Cardiac muscle cell (in vitro differentiated cells and primary cell): ENCODE measurements around the gene SPRYD4. TPM values are rescaled to one million over a fixed set of nuclear protein-coding genes. Genes with fewer than 3 reads are reported as not detected.
"Not testable (repeated sequence)": the region's sequence is repeated elsewhere in the genome, so short reads cannot be mapped to it uniquely, and the experiment has no call there.

ENCODE experiments used
- DNase-seq, 2 donors: peaks; one replicate each; pipeline versions ENCODE4 v3.0.0 to v3.0.0-alpha.2; 2010 to 2017; ENCODE audit warnings: low read depth in 1 of 2, low spot score in 1 of 2
- H3K27ac ChIP-seq: fragments of 200-600 bp; sonication (generic); 2 replicates; pipeline ENCODE4 v1.5.1; 2016
- H3K27me3 ChIP-seq: fragments of 200-600 bp; sonication (generic); 2 replicates; pipeline ENCODE4 v1.6.0; 2016; ENCODE audit warnings: control low read depth
- H3K36me3 ChIP-seq: fragments of 200-600 bp; sonication (generic); 2 replicates; pipeline ENCODE4 v1.5.1; 2016; ENCODE audit warnings: control low read depth
- H3K4me1 ChIP-seq: fragments of 200-600 bp; sonication (generic); 2 replicates; pipeline ENCODE4 v1.8.1; 2017; ENCODE audit warnings: low read depth, mild to moderate bottlenecking, mixed run types
- H3K4me3 ChIP-seq: fragments of 200-600 bp; sonication (generic); 2 replicates; pipeline ENCODE4 v1.5.1; 2016; ENCODE audit warnings: mild to moderate bottlenecking
- H3K9me3 ChIP-seq: fragments of 200-600 bp; sonication (generic); 2 replicates; pipeline ENCODE4 v1.5.1; 2017; ENCODE audit warnings: low read depth, mild to moderate bottlenecking, control low read depth
- CTCF ChIP-seq: IDR thresholded peaks from 2 replicates; pipeline ENCODE4 v1.5.1; 2012; ENCODE audit warnings: low read depth, mild to moderate bottlenecking, low read length
- polyA plus RNA-seq: library from polyadenylated mRNA; unstranded; fragments of >200 nt; fragmentation: Nextera tagmentation; extraction: Ambion mirVana; gene quantifications from 2 replicates; pipeline ENCODE4 v1.2.1, GENCODE V29; 2016
- total RNA-seq: library from RNA; depleted of rRNA; stranded (reverse); fragments of >200 nt; gene quantifications from 2 replicates; pipeline ENCODE4 v1.2.3, GENCODE V29; 2016

The SPRYD4 gene
- total and polyA plus RNA-seq, 2 experiments from 2014 or later, result 4.4 to 4.9 TPM

- Histone ChIP-seq H3K27me3 (peaks cover 53% of the 10 kb centered on the region), H3K4me1 (no peaks in the 10 kb centered on the region), H3K36me3 (no peaks in the 10 kb centered on the region), H3K4me3 (peak within 1 kb of the TSS; percentile 44), H3K27ac (no peak within 1 kb of the TSS), H3K9me3 (no peaks in the 10 kb centered on the region)
- no peak for TF ChIP-seq CTCF
- DNase-seq, result peak; percentile 80
Observed at GRCh38 chr12:56488041-56488955, 19.9 kb downstream of the SPRYD4 start, which contains the start of gene GLS2. Gene GLS2 (minus strand): TSS chr12:56488161. CDS start chr12:56488118, 43 bp downstream.

DNA sequence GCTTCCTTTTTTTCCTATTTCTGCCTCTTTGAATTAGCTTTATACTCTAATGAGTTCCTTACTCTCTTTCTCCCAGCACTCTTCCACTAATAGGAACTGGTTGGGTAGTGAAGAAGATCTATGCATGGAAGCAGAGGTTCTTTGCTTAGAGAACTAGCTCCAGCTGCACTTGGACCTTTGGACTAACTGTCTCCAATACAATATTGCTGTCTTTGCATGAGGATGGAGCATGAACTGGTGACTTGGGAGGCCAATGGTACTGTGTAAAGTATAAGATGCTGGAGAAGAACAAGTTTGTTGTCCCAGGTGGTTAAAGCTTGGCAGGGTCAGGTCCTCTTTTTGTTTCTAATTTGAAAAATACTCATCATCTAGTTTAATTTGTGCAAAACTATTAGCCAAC, 22.0 kb downstream of the SPRYD4 start:
- H3K27ac ChIP-seq, result no peak overlapping the region
- H3K9me3 ChIP-seq, result no peaks in the 10 kb centered on the region
- TF ChIP-seq CTCF, result no peak
- no peaks in the 10 kb centered on the region for H3K36me3 ChIP-seq
- H3K4me1 ChIP-seq, result no peaks in the 10 kb centered on the region
- H3K27me3 ChIP-seq, result peaks cover 52% of the 10 kb centered on the region
- DNase-seq, result no peak
- no peak overlapping the region for H3K4me3 ChIP-seq

DNA sequence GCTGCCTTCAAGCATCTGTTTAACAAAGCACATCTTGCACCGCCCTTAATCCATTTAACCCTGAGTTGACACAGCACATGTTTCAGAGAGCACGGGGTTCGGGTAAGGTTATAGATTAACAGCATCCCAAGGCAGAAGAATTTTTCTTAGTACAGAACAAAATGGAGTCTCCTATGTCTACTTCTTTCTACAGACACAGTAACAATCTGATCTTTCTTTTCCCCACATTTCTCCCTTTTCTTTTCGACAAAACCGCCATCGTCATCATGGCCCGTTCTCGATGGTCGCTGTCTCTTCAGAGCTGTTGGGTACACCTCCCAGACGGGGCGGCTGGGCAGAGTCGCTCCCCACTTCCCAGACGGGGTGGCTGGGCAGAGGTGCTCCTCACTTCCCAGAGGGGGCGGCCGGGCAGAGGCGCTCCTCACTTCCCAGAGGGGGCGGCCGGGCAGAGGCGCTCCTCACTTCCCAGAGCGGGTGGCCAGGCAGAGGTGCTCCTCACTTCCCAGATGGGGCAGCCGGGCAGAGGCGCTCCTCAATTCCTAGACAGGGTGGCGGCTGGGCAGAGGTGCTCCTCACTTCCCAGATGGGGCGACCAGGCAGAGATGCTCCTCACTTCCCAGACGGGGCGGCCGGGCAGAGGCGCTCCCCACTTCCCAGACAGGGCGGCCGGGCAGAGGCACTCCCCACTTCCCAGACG, 25.2 kb downstream of the SPRYD4 start:
- H3K27me3 ChIP-seq, result peaks cover 24% of the 10 kb centered on the region
- not testable (repeated sequence) for H3K4me3 ChIP-seq, H3K4me1 ChIP-seq, DNase-seq, H3K27ac ChIP-seq, H3K9me3 ChIP-seq, H3K36me3 ChIP-seq

DNA sequence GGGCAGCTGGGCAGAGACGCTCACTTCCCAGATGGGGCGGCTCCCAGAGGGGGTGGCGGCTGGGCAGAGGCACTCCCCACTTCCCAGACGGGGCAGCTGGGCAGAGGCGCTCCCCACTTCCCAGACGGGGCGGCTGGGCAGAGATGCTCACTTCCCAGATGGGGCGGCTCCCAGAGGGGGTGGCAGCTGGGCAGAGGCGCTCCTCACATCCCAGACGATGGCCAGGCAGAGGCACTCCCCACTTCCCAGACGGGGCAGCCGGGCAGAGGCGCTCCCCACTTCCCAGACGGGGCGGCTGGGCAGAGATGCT, 25.7 kb downstream of the SPRYD4 start:
- DNase-seq, H3K4me3 ChIP-seq: not testable (repeated sequence)
- H3K27me3 ChIP-seq, result peaks cover 19% of the 10 kb centered on the region

DNA sequence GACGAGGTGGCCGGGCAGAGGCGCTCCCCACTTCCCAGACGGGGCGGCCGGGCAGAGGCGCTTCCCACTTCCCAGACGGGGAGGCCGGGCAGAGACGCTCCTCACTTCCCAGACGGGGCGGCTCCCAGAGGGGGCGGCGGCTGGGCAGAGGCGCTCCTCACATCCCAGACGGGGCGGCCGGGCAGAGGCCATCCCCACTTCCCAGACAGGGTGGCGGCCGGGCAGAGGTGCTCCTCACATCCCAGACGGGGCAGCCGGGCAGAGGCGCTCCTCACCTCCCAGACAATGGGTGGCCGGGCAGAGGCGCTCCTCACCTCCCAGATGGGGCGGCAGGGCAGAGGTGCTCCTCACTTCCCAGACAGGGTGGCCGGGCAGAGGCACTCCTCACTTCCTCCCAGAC, 26.1 kb downstream of the SPRYD4 start:
- H3K4me3 ChIP-seq, DNase-seq, H3K4me1 ChIP-seq, H3K9me3 ChIP-seq, H3K27ac ChIP-seq, H3K36me3 ChIP-seq: not testable (repeated sequence)
- H3K27me3 ChIP-seq, result peaks cover 15% of the 10 kb centered on the region

More for the DNA sequence above, 25.7 kb downstream of the SPRYD4 start:
- not testable (repeated sequence) for H3K4me1 ChIP-seq, H3K36me3 ChIP-seq, H3K27ac ChIP-seq, H3K9me3 ChIP-seq

- H3K27me3 ChIP-seq, H3K27ac ChIP-seq, H3K36me3 ChIP-seq, H3K4me3 ChIP-seq, H3K9me3 ChIP-seq, H3K4me1 ChIP-seq: not testable (repeated sequence)
- TF ChIP-seq CTCF, result peak; percentile 38
- DNase-seq, result peak; percentile 24 to 36
Observed at GRCh38 chr12:56496704-56497103, 28.3 kb downstream of the SPRYD4 start.

DNA sequence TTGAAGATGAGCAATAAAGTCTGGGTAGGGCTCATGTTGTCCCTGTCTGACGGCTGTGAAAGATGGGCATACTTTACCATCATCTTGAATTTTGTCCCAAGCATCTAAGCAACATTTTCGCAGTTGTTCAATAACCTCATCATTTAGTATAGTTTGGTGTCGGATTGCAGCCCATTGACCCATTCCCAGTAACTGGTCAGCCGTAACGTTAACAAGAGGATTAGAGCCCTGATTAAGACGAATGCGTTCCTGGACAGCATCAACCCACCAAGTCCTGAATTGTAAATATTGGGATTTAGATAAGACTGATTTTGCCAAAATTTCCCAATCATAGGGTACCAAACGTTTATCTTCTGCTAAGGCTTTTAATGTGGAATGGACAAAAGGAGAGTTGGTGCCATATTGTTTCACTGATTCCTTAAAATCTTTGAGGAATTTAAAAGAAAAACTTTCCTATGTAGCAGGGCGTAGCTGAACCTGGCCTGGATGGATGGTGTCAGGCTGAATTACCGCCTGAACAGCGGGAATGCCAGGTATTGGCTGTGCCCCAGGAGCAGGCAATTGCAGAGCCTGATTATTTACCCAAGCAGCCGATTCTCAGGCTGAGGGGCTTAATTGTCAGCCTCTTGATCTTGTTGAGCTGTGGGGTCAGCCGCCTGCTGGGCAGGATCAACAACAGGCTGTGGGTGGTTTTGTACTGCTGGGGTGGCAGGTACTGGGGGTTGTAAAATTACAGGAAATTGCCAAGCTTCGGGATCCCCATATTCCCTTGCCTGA, 29.9 kb downstream of the SPRYD4 start:
- not testable (repeated sequence) for H3K4me1 ChIP-seq, H3K9me3 ChIP-seq, H3K27ac ChIP-seq, H3K36me3 ChIP-seq, H3K4me3 ChIP-seq, H3K27me3 ChIP-seq
- peak in 1 of 2 donors; percentile 15 for DNase-seq

DNA sequence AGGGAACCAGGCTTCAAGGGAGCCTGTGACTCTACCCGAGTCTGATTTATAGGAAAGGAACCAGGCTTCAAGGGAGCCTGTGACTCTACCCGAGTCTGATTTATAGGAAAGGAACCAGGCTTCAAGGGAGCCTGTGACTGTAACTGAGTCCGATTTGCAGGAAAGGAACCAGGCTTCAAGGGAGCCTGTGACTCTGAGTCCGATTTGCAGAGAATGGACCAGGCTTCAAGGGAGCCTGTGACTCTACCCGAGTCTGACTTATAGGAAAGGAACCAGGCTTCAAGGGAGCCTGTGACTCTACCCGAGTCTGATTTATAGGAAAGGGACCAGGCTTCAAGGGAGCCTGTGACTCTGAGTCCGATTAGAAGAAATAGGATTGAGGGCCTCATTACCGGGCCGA, 31.1 kb downstream of the SPRYD4 start:
- not testable (repeated sequence) for H3K27ac ChIP-seq, H3K4me1 ChIP-seq, H3K9me3 ChIP-seq, DNase-seq, H3K36me3 ChIP-seq, H3K4me3 ChIP-seq, H3K27me3 ChIP-seq

GRCh38 chr12:56499879-56500278, 31.5 kb downstream of the SPRYD4 start:
- H3K36me3 ChIP-seq, H3K4me3 ChIP-seq, DNase-seq, H3K27ac ChIP-seq, H3K27me3 ChIP-seq, H3K4me1 ChIP-seq, H3K9me3 ChIP-seq: not testable (repeated sequence)
